Stomach (tissue), 4 donors: ENCODE results near the gene ATN1.

Source experiments
- EP300 ChIP-seq: sonication (generic); formaldehyde crosslinking; IDR thresholded peaks from one replicate; pipeline ENCODE4 v1.6.1; 2017; ENCODE audit warnings: antibody characterized with exemption
- POLR2A ChIP-seq, 4 donors: fragments of 450-650 bp; IDR thresholded peaks; one replicate each; pipeline ENCODE4 v1.6.1; 2016; ENCODE audit warnings: antibody characterized with exemption in 4 of 4, control low read depth in 2 of 4, mild to moderate bottlenecking in 1 of 4, moderate library complexity in 1 of 4
- POLR2AphosphoS5 ChIP-seq, 3 donors: sonication (generic); formaldehyde crosslinking; IDR thresholded peaks; one replicate each; pipeline ENCODE4 v1.6.1; 2016; ENCODE audit warnings: antibody characterized with exemption in 3 of 3
- TF ChIP-seq, protein P1 (sequence below), 7 experiments: fragments of 450-650 bp in 4 of 7; fragments of 200-600 bp in 3 of 7; sonication (generic) in 3 of 7; IDR thresholded peaks; one replicate each; pipeline ENCODE4 v1.5.1; 2016 to 2019; ENCODE audit warnings: antibody characterized with exemption in 7 of 7, control low read depth in 2 of 7, mild to moderate bottlenecking in 1 of 7

DNA sequence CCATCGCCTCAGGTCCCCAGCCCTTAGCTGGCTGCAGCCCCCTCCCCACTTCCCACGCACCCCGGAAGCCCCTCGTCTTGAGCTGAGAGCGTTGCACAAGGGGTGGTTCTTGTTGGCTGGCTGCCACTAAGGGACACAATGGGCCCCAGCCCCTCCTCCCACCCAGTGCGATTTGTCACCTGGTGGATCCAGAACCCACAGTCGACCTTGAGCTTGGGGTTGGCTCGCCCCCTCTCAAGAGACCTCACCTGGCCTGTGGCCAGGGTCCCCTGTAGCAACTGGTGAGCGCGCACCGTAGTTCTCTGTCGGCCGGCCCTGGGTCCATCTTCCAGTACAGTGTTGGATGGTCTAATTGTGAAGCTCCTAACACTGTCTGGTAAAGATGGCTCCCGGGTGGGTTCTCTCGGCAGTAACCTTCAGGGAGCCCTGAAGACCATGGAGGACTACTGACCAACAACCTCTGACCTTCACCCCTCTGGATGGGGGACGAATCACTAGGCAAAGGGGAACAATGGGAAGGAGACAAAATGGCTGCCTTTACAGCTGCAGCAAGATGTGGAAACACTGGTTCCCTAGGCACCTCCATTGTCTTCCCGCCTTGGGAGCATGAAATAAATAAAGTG lies 36.1 kb downstream of the ATN1 start:
- TF ChIP-seq, protein P1, sequence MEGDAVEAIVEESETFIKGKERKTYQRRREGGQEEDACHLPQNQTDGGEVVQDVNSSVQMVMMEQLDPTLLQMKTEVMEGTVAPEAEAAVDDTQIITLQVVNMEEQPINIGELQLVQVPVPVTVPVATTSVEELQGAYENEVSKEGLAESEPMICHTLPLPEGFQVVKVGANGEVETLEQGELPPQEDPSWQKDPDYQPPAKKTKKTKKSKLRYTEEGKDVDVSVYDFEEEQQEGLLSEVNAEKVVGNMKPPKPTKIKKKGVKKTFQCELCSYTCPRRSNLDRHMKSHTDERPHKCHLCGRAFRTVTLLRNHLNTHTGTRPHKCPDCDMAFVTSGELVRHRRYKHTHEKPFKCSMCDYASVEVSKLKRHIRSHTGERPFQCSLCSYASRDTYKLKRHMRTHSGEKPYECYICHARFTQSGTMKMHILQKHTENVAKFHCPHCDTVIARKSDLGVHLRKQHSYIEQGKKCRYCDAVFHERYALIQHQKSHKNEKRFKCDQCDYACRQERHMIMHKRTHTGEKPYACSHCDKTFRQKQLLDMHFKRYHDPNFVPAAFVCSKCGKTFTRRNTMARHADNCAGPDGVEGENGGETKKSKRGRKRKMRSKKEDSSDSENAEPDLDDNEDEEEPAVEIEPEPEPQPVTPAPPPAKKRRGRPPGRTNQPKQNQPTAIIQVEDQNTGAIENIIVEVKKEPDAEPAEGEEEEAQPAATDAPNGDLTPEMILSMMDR (IDR thresholded peaks at IDR 0.05): no peak
- TF ChIP-seq POLR2A (IDR thresholded peaks at IDR 0.05): no peak
- no peak for TF ChIP-seq POLR2AphosphoS5 (IDR thresholded peaks at IDR 0.05)
- no peak for TF ChIP-seq EP300
